Measurements from ENCODE around the gene GARIN5A. TPM values are rescaled to one million over a fixed set of nuclear protein-coding genes. Genes with fewer than 3 reads are reported as not detected.
A peak's percentile ranks its signal among the peaks of the same experiment; 100 is the strongest.

GARIN5A gene
- total and polyA plus RNA-seq, 2 of the 8 experiments (the other 6 are each of a cell fraction or from before 2014, with no cell fraction given), result 9.1 to 18.5 TPM

- FAIRE-seq, result no peak
- Histone ChIP-seq H3K79me2 (ENCODE audit: control insufficient read depth in 1 of 2, insufficient read depth in 2 of 2, low read length in 2 of 2) (no peaks in the 10 kb centered on the region), H3K9me3 (ENCODE audit: insufficient read depth in 2 of 2, low read depth in 1 of 2, low read length in 1 of 2) (no peaks in the 10 kb centered on the region), H4K5ac (ENCODE audit: insufficient read length, low read depth, low read length) (no peak overlapping the region), H2BK12ac (ENCODE audit: low read depth, low read length) (peak overlapping the region; percentile 92), H3K79me1 (ENCODE audit: low read depth, low read length) (no peaks in the 10 kb centered on the region), H2AFZ (ENCODE audit: low read length) (no peak overlapping the region; the same call in 1 of the 2 replicates), H2BK20ac (ENCODE audit: low read length) (peak overlapping the region; percentile 72; the same call in 1 of the 2 replicates), H3K4me3 (ENCODE audit: extremely low read depth in 1 of 4, insufficient read depth in 2 of 4, low read depth in 3 of 4, low read length in 4 of 4) (peak overlapping the region; percentile 43 to 74 (median 59); a peak in 6 of 8 replicates), H4K8ac (ENCODE audit: extremely low read depth, insufficient read depth, low read length) (0 out of 2 replicates have a peak overlapping the region, but pooled peaks have one; percentile 6), H3K14ac (ENCODE audit: insufficient read length) (no peak overlapping the region), H3K4me1 (replicated peaks in 1 of 4; ENCODE audit: control insufficient read depth in 3 of 4, insufficient read depth in 4 of 4, low read length in 3 of 4) (peaks cover 2 to 18% (median 13%) of the 10 kb centered on the region in 4 experiments), H3K23me2 (ENCODE audit: low read depth, low read length) (peaks cover 3% of the 10 kb centered on the region; the same call in 1 of the 2 replicates), H3K36me3 (ENCODE audit: control insufficient read depth in 2 of 4, insufficient read depth in 4 of 4, low read length in 3 of 4) (no peaks in the 10 kb centered on the region), H3K27me3 (replicated peaks in 1 of 4; ENCODE audit: control insufficient read depth in 3 of 4, extremely low read depth in 1 of 4, insufficient read depth in 3 of 4, low read length in 3 of 4) (peaks cover 0 to 19% (median 8%) of the 10 kb centered on the region in 4 experiments; a peak in 4 of 7 replicates), H3K4ac (replicated peaks; ENCODE audit: insufficient read length, low read depth, low read length) (no peak overlapping the region), H3K23ac (ENCODE audit: insufficient read length) (no peak overlapping the region), H3K27ac (ENCODE audit: low read depth, low read length) (no peak overlapping the region), H3K56ac (replicated peaks; ENCODE audit: insufficient read length, low read depth, low read length) (no peak overlapping the region), H3K18ac (ENCODE audit: extremely low read depth, low read length) (peak overlapping the region; percentile 24), H2BK120ac (replicated peaks; ENCODE audit: low read depth, low read length) (no peak overlapping the region), H3K9ac (replicated peaks in 1 of 4; ENCODE audit: extremely low read depth in 1 of 4, low read depth in 3 of 4, low read length in 3 of 4) (peak overlapping the region in 1 of 4 experiments; percentile 53; a peak in 1 of 7 replicates), H2BK15ac (ENCODE audit: low read length) (0 out of 2 replicates have a peak overlapping the region, but pooled peaks have one; percentile 61), H4K20me1 (replicated peaks in 1 of 2; ENCODE audit: control insufficient read depth in 1 of 2, insufficient read depth in 2 of 2, low read length in 2 of 2) (no peaks in the 10 kb centered on the region), H2AK5ac (ENCODE audit: low read depth, low read length) (peak overlapping the region; percentile 72; the same call in 1 of the 2 replicates), H4K91ac (replicated peaks; ENCODE audit: insufficient read length, low read length) (no peak overlapping the region), H2BK5ac (ENCODE audit: low read depth, low read length) (peak overlapping the region; percentile 67; the same call in 1 of the 2 replicates), H3K4me2 (ENCODE audit: insufficient read depth in 1 of 2, low read depth in 2 of 2, low read length in 2 of 2) (peak overlapping the region; percentile 70 to 83)
- ChIA-PET POLR2A (ENCODE audit: partially characterized antibody) (interaction anchor here (0.6 to 2.4 kb wide), 7 partner anchors 9 to 588 kb away, joined by 3 to 16 read pairs (median 4); partner anchors contain the start of genes POLD1 and SPIB), CTCF (ENCODE audit: partially characterized antibody) (interaction anchor here (0.6 to 1.9 kb wide), 5 partner anchors 10 to 56 kb away, joined by 3 to 6 read pairs (median 3); no protein-coding TSS in a partner anchor)
- WGBS, 2 experiments (ENCODE audit: extremely low coverage in 1 of 2, insufficient coverage in 1 of 2, insufficient read length in 1 of 2, insufficient replicate concordance in 2 of 2, low coverage in 1 of 2, low lambda C conversion rate in 2 of 2, missing lambda C conversion rate in 1 of 2), result 63% methylated on average over 13 of the region's 13 CpGs; no CpG with 5 or more reads in 1 of the 2 experiments
- DNase-seq (ENCODE audit: low read depth in 1 of 2, low spot score in 2 of 2), result no peak
- TF ChIP-seq CBX5 (IDR thresholded peaks at IDR 0.05; ENCODE audit: low read depth, low read length) (no peak), POLR2A (IDR thresholded peaks at IDR 0.05; ENCODE audit: control extremely low read depth in 1 of 2, low read depth in 2 of 2, low read length in 2 of 2) (no peak), BRCA1 (IDR thresholded peaks at IDR 0.05; ENCODE audit: low read depth, low read length) (no peak), TAF1 (IDR thresholded peaks at IDR 0.05; ENCODE audit: low read depth, low read length) (no peak), BACH1 (IDR thresholded peaks at IDR 0.05; ENCODE audit: low read length) (no peak), SUZ12 (IDR thresholded peaks at IDR 0.05; ENCODE audit: low read length) (no peak), EZH2 (IDR thresholded peaks at IDR 0.05; ENCODE audit: low read depth, low read length, severe bottlenecking) (no peak), SIRT6 (IDR thresholded peaks at IDR 0.05; ENCODE audit: low read length) (no peak), ZNF274 (IDR thresholded peaks at IDR 0.05; ENCODE audit: borderline replicate concordance, extremely low read depth, low read length) (no peak), ATF3 (IDR thresholded peaks at IDR 0.05; ENCODE audit: insufficient read depth, low read depth, low read length) (no peak), SAP30 (IDR thresholded peaks at IDR 0.05; ENCODE audit: insufficient read depth, insufficient replicate concordance, low read length) (no peak), POU5F1 (IDR thresholded peaks at IDR 0.05; ENCODE audit: low read depth, low read length) (no peak)
Measured at GRCh38 chr19:50430888-50431342, 45.7 kb downstream of the GARIN5A start.
